ENCODE measurements around the gene TMTC4.

TMTC4 gene

DNA sequence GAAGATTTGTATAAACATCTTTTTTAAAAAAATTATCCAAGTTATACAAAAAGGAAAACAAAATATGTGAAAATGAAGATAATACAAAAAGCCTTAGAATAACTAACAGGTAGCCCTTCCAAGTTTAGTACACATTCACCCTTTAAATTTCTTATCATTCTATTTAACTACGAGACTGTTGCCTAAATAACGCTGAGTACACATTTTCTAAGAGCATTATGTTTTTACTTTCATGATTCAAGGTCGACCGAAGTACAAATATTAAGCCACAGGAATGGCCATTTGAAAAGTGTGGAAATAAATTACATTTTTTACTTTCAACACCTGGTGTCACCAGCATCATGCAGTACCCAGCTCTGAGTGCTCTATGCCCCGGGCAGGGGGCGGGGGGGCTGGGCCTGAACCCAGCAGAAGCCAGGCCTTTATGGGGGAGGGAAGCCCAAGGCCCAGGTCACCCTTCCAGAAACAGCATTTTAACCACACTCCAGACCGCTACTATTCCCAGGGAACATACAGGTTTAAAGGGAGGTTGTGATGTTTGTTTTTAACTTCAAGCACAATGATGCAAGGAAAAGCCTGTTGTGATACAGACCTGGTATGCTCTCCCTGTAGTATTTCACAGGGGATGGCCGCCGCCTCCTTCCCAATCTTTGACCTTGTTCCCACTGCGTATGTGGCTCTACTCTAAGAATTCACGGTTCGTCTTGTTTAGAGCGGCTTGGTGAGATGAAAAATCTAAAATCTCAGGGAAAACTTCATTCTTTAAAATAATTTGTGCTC is 110.0 kb downstream of the TMTC4 start:
- DNase-seq = no peak
- H3K4me1 ChIP-seq = no peaks in the 10 kb centered on the region
- H3K36me3 ChIP-seq = no peaks in the 10 kb centered on the region
- H3K4me3 ChIP-seq (ENCODE audit: low read depth, low read length) = no peak overlapping the region
- H3K9me3 ChIP-seq = no peaks in the 10 kb centered on the region
- H3K27me3 ChIP-seq = no peaks in the 10 kb centered on the region
- TF ChIP-seq, protein P1, sequence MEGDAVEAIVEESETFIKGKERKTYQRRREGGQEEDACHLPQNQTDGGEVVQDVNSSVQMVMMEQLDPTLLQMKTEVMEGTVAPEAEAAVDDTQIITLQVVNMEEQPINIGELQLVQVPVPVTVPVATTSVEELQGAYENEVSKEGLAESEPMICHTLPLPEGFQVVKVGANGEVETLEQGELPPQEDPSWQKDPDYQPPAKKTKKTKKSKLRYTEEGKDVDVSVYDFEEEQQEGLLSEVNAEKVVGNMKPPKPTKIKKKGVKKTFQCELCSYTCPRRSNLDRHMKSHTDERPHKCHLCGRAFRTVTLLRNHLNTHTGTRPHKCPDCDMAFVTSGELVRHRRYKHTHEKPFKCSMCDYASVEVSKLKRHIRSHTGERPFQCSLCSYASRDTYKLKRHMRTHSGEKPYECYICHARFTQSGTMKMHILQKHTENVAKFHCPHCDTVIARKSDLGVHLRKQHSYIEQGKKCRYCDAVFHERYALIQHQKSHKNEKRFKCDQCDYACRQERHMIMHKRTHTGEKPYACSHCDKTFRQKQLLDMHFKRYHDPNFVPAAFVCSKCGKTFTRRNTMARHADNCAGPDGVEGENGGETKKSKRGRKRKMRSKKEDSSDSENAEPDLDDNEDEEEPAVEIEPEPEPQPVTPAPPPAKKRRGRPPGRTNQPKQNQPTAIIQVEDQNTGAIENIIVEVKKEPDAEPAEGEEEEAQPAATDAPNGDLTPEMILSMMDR (IDR thresholded peaks at IDR 0.05; ENCODE audit: low read depth, low read length) = no peak

DNA sequence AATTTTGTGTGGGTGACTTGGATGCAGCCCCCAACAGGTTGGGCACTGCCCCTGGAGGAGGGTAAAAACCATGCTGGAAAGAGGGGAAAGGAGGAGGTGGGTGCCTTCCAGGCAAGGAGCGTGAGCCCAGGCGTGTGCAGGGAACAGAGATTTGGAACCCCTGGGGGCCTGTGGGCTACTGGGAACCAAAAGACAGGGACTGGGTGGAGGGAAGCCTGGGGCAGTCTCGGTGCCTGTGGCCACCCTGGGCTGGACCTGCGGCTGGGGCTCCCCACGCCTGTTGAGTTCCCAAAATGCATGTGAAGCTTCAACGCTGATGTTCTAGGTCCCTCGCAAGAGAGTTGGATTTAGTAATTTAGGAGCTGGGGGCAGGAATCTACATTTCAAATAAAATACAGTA is 110.8 kb downstream of the TMTC4 start:
- TF ChIP-seq, protein P1 (IDR thresholded peaks at IDR 0.05; ENCODE audit: low read depth, low read length) = no peak
- H3K4me1 ChIP-seq = no peaks in the 10 kb centered on the region
- no peaks in the 10 kb centered on the region for H3K9me3 ChIP-seq
- H3K27me3 ChIP-seq = no peaks in the 10 kb centered on the region
- no peak for DNase-seq
- H3K36me3 ChIP-seq = no peaks in the 10 kb centered on the region
- H3K4me3 ChIP-seq (ENCODE audit: low read depth, low read length) = no peak overlapping the region

DNA sequence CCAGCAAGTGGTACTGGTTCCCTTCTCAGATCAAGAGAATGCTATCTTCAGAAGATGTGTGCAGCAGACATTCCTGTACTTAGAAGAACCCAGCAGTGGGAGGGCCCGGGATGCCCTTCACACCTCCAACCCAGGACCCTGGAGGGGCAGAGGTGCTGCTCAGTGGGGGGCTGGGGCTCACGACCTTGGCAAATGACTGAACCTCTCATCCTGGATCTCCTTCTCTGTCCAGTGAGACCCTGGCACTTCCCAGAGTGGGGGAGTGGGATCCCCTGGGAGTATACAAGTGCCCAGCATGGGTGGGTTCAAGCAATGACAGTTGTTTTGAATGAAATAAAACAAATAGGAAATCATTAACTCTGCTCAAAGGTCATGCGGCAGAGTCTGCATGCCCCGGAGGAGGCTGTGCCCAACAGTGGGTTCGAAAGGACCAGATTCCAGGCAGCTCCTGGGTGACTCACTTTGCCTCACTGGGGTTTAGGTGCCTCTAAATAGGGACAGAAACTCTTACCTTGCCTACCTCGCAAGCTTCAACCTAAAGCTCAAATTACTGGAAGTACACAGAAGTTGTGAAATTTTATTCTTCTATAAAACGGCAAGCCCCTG is 112.9 kb downstream of the TMTC4 start:
- no peaks in the 10 kb centered on the region for H3K36me3 ChIP-seq
- DNase-seq = no peak
- H3K9me3 ChIP-seq = no peaks in the 10 kb centered on the region
- TF ChIP-seq, protein P1 (IDR thresholded peaks at IDR 0.05; ENCODE audit: low read depth, low read length) = no peak
- H3K27me3 ChIP-seq = no peaks in the 10 kb centered on the region
- no peak overlapping the region for H3K4me3 ChIP-seq (ENCODE audit: low read depth, low read length)
- no peaks in the 10 kb centered on the region for H3K4me1 ChIP-seq

DNA sequence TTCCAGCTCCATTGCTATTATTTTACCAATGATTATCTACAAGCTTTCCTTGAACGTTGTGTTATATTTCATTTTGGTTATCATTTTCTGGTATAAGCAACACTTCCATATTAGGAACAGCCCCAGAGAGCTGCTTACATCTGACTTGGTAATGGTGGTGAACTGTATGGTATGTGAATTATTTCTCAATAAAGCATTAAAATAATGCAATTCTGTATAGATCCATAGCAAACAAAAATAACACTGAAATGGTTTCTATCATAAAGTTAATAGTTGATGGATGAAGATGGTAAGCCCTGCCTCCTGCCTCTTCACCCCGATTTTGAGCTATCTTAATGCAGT is 113.5 kb downstream of the TMTC4 start:
- no peaks in the 10 kb centered on the region for H3K27me3 ChIP-seq
- TF ChIP-seq, protein P1 (IDR thresholded peaks at IDR 0.05; ENCODE audit: low read depth, low read length) = no peak
- no peaks in the 10 kb centered on the region for H3K36me3 ChIP-seq
- H3K4me3 ChIP-seq (ENCODE audit: low read depth, low read length) = no peak overlapping the region
- DNase-seq = no peak
- no peaks in the 10 kb centered on the region for H3K4me1 ChIP-seq
- H3K9me3 ChIP-seq = no peaks in the 10 kb centered on the region

DNA sequence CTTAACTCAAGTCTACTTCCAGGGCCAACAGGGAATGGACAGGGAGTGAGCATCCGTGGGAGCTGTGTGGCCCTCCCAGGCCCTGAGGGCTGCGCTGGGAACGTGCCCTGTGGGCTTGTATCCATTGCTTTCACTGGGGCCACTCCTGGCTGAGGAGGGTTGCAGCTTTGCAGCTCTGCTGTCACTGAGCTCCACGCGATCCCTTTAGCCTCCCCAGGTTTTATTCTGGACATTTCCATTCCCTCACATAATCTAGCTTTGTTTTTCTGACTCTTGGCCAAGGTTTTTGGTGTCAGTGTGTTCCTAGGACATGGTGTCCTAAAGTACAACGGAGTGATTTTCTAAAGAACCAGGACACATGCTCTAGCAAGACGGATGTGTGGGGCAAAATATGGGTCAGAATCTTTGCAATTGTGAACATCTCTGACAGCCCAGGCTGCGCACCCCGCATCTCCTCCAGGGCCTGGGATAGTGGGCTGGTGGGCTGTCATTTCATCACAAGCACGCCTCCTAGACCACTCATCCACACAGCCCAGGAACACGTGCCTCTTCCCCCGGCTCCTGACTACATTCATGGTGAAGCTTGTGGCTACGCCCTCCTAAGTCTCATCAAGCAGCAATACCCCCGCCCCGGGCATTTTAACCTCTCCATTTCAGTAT is 114.0 kb downstream of the TMTC4 start:
- H3K36me3 ChIP-seq = no peaks in the 10 kb centered on the region
- no peak overlapping the region for H3K4me3 ChIP-seq (ENCODE audit: low read depth, low read length)
- no peaks in the 10 kb centered on the region for H3K9me3 ChIP-seq
- no peak for DNase-seq
- H3K27me3 ChIP-seq = no peaks in the 10 kb centered on the region
- no peaks in the 10 kb centered on the region for H3K4me1 ChIP-seq
- TF ChIP-seq, protein P1 (IDR thresholded peaks at IDR 0.05; ENCODE audit: low read depth, low read length) = no peak

DNA sequence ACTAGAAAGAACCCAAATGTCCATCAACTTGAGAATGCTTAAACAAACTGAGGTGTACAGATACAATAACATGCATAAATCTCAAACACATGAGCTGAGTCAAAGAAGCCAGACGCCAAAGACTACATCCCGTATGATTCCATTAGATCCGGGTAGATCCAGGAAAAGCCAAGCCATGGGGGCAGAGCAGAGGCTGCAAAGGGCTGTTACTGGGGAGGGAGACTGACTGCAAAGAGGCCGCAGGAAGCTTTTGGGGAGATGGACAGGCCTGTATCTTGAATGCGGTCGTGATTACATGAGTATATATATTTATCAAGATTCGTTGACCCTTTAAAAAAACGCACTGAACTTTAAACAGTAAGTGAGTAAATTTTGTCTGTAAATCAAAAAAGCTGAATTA is 114.7 kb downstream of the TMTC4 start:
- Histone ChIP-seq H3K4me1 (no peaks in the 10 kb centered on the region), H3K36me3 (no peaks in the 10 kb centered on the region)
- TF ChIP-seq, protein P1 (IDR thresholded peaks at IDR 0.05; ENCODE audit: low read depth, low read length) = no peak

More for the DNA sequence above, 114.7 kb downstream of the TMTC4 start:
- H3K4me3 ChIP-seq (ENCODE audit: low read depth, low read length) = no peak overlapping the region
- no peaks in the 10 kb centered on the region for H3K9me3 ChIP-seq
- no peaks in the 10 kb centered on the region for H3K27me3 ChIP-seq
- no peak for DNase-seq

All from BE2C (cell line).